HCT116 (cell line): ENCODE data around the gene RFX1. TPM values are rescaled to one million over a fixed set of nuclear protein-coding genes. Genes with fewer than 3 reads are reported as not detected.

Source experiments
- ATAC-seq: fragments of 200-7000 bp; cut with Tn5 transposase; 2 replicates; pipeline ENCODE4 v1.9.1; 2020; ENCODE audit warnings: mild to moderate bottlenecking, moderate library complexity
- BruUV-seq: library from RNA; stranded (reverse); fragments of 400-500 nt; replicated peaks from 2 replicates; lab custom pipeline; 2021; lab: Mats Ljungman, UMichigan
- CTCF ChIA-PET: fragments of 300-600 bp; sonication (Branson Sonifier 250); formaldehyde crosslinking; loops from one replicate; lab custom pipeline; 2021; ENCODE audit warnings: antibody characterized with exemption; lab: Charles Lee
- POLR2A ChIA-PET: fragments of 300-600, 350-600 bp; sonication (Branson Sonifier 250); formaldehyde crosslinking; loops from one replicate; lab custom pipeline; 2021; ENCODE audit warnings: antibody characterized with exemption; lab: Charles Lee
- RAD21 ChIA-PET, 2 experiments: fragments of 300-600 bp; sonication (Branson Sonifier 250); formaldehyde crosslinking; loops; one replicate each; lab custom pipeline; 2023; ENCODE audit warnings: low total read pairs in 2 of 2; ENCODE audit not compliant: uncharacterized antibody in 2 of 2, unreplicated experiment in 2 of 2, low non-redundant PET in 1 of 2; lab: Charles Lee
- DNase-seq: peaks from one replicate; pipeline ENCODE4 v3.0.0-alpha.2; 2010; ENCODE audit warnings: low read depth, low spot score
- H2AFZ ChIP-seq: fragments of 200-600 bp; shearing (Covaris generic), sonication (generic); 2 replicates; pipeline ENCODE4 v1.6.1; 2017; ENCODE audit warnings: low read depth, mixed run types, mixed read lengths, antibody characterized with exemption, low read length; ENCODE audit not compliant: poor library complexity, severe bottlenecking
- H3K27ac ChIP-seq: 2 replicates; pipeline ENCODE4 v1.5.1; 2012; ENCODE audit warnings: low read depth, low read length
- H3K27me3 ChIP-seq: fragments of 200-600 bp; sonication (generic); 2 replicates; pipeline ENCODE4 v1.6.1; 2016; ENCODE audit warnings: mixed run types, low read length, mixed read lengths; ENCODE audit not compliant: insufficient read depth
- H3K36me3 ChIP-seq, 2 experiments: fragments of 200-500 bp in 1 of 2; fragments of 200-600 bp in 1 of 2; sonication (Bioruptor generic) in 1 of 2; sonication (generic) in 1 of 2; 2 replicates each; pipeline versions ENCODE4 v1.5.1 to v1.6.1; 2014 to 2016; ENCODE audit warnings: low read length in 2 of 2, inconsistent platforms in 1 of 2, mixed read lengths in 1 of 2, mixed run types in 1 of 2; ENCODE audit not compliant: insufficient read depth in 2 of 2, control insufficient read depth in 1 of 2
- H3K4me1 ChIP-seq, 2 experiments: fragments of 200-600 bp in 1 of 2; sonication (generic) in 1 of 2; 2 replicates each; pipeline versions ENCODE4 v1.5.1 to v1.6.1; 2012 to 2017; ENCODE audit warnings: low read length in 2 of 2, inconsistent platforms in 1 of 2, mild to moderate bottlenecking in 1 of 2, mixed read lengths in 1 of 2, mixed run types in 1 of 2, moderate library complexity in 1 of 2; ENCODE audit not compliant: insufficient read depth in 2 of 2, control insufficient read depth in 1 of 2
- H3K4me2 ChIP-seq: fragments of 200-600 bp; sonication (generic); 2 replicates; pipeline ENCODE4 v1.6.1; 2017; ENCODE audit warnings: mixed run types, low read length, mixed read lengths
- H3K4me3 ChIP-seq, 2 experiments: fragments of 200-600 bp in 1 of 2; sonication (generic) in 1 of 2; replicated peaks in 1 of 2; 2 replicates each; pipeline ENCODE4 v1.5.1; 2011 to 2016; ENCODE audit warnings: low read length in 2 of 2, control low read depth in 1 of 2, low read depth in 1 of 2, mild to moderate bottlenecking in 1 of 2, mixed read lengths in 1 of 2, mixed run types in 1 of 2
- H3K79me2 ChIP-seq: fragments of 200-600 bp; sonication (generic); 2 replicates; pipeline ENCODE4 v1.6.1; 2017; ENCODE audit warnings: mild to moderate bottlenecking, mixed run types, low read length, moderate library complexity, mixed read lengths; ENCODE audit not compliant: insufficient read depth
- H3K9ac ChIP-seq: fragments of 200-600 bp; sonication (generic); 2 replicates; pipeline ENCODE4 v1.6.1; 2016; ENCODE audit warnings: low read length, mixed read lengths
- H3K9me2 ChIP-seq: fragments of 200-600 bp; sonication (generic), shearing (Covaris generic); 2 replicates; pipeline ENCODE4 v1.6.1; 2017; ENCODE audit warnings: mixed run types, mild to moderate bottlenecking, moderate library complexity; ENCODE audit not compliant: insufficient read depth
- H3K9me3 ChIP-seq, 2 experiments: fragments of 200-500 bp in 1 of 2; fragments of 200-600 bp in 1 of 2; sonication (Bioruptor generic) in 1 of 2; sonication (generic) in 1 of 2; 2 replicates each; pipeline ENCODE4 v1.6.1; 2014 to 2017; ENCODE audit warnings: low read length in 2 of 2, mixed read lengths in 2 of 2, inconsistent platforms in 1 of 2, low read depth in 1 of 2, mild to moderate bottlenecking in 1 of 2, mixed run types in 1 of 2, moderate library complexity in 1 of 2; ENCODE audit not compliant: control insufficient read depth in 1 of 2, insufficient read depth in 1 of 2
- H4K20me1 ChIP-seq: fragments of 200-600 bp; sonication (generic), shearing (Covaris generic); 2 replicates; pipeline ENCODE4 v1.6.1; 2017; ENCODE audit warnings: mixed run types, mild to moderate bottlenecking, moderate library complexity; ENCODE audit not compliant: insufficient read depth
- CEBPB ChIP-seq: IDR thresholded peaks from 2 replicates; pipeline ENCODE4 v1.6.1; 2012; ENCODE audit warnings: low read depth
- FOSL1 ChIP-seq: IDR thresholded peaks from 2 replicates; pipeline ENCODE4 v1.6.1; 2012; ENCODE audit warnings: low read depth
- POLR2AphosphoS5 ChIP-seq: IDR thresholded peaks from 2 replicates; pipeline ENCODE4 v1.6.1; 2011; ENCODE audit warnings: mild to moderate bottlenecking, low read depth, low read length, moderate library complexity
- intact Hi-C: fragments of 100-400 bp; cut with micrococcal nuclease; formaldehyde crosslinking; loops from 2 replicates; pipeline ENCODE4 v1.10.0; 2022
- total RNA-seq: library from RNA; stranded (reverse); gene quantifications from one replicate; pipeline ENCODE4 v1.2.1, GENCODE V29; 2021; ENCODE audit not compliant: unreplicated experiment
- TF ChIP-seq, protein P1 (sequence below): IDR thresholded peaks from 2 replicates; pipeline ENCODE4 v1.6.1; 2011; ENCODE audit warnings: mild to moderate bottlenecking, low read length, moderate library complexity; ENCODE audit not compliant: insufficient replicate concordance; ENCODE audit errors: extremely low read depth

The RFX1 gene
- total RNA-seq, 1 experiment from 2014 or later, result 16.3 TPM

DNA sequence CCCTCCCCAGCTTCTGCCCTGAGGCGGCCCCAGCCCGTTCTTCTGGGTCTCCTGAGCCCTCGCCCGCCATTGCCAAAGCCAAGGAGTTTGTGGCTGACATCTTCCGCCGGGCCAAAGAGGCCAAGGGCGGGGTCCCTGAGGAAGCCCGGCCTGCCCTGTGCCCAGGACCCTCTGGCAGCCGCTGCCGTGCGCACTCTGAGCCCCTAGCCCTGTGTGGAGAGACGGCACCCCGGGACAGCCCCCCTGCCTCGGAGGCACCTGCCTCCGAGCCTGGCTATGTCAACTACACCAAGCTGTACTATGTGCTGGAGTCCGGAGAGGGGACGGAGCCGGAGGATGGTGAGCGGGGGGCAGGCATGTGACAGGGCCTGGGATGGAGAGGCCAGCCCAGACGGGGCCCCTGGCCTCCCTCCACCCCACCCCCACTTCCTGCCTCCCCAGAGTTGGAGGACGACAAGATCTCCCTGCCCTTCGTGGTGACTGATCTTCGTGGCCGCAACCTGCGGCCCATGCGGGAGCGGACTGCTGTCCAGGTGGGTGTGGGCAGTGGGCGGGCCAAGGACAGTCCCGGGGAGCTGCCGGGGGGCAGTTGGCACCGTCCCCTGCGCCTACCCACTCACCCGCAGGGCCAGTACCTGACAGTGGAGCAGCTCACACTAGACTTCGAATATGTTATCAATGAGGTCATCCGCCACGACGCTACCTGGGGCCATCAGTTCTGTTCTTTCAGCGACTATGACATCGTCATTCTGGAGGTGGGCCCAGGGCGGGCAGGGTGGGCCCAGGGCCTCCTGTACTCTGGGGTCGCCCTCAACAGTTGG, 46.8 kb downstream of the RFX1 start:
- Histone ChIP-seq H4K20me1 (no peaks in the 10 kb centered on the region), H3K9me2 (no peaks in the 10 kb centered on the region), H3K4me2 (no peak overlapping the region), H3K27ac (no peak overlapping the region), H3K4me3 (no peak overlapping the region), H2AFZ (no peak overlapping the region), H3K79me2 (peaks cover 4% of the 10 kb centered on the region; the same call in 1 of the 2 replicates), H3K9ac (no peak overlapping the region), H3K36me3 (peaks cover 11 to 32% of the 10 kb centered on the region in 2 experiments; a peak in 3 of 4 replicates), H3K4me1 (no peaks in the 10 kb centered on the region), H3K9me3 (no peaks in the 10 kb centered on the region), H3K27me3 (no peaks in the 10 kb centered on the region)
- no peak for DNase-seq
- ChIA-PET CTCF (no interaction called here), RAD21 (interaction anchor here in 1 of 2 experiments (0.6 kb wide), 1 partner anchor 229 kb away, joined by 3 read pairs; no protein-coding TSS in a partner anchor), POLR2A (no interaction called here)
- TF ChIP-seq CEBPB (no peak), FOSL1 (no peak), POLR2AphosphoS5 (no peak)
- intact Hi-C loops, result no loop called here
- 0 out of 2 replicates have a peak, but pooled peaks have one; percentile 3 for ATAC-seq
- TSS peak; percentile 5 for BruUV-seq

DNA sequence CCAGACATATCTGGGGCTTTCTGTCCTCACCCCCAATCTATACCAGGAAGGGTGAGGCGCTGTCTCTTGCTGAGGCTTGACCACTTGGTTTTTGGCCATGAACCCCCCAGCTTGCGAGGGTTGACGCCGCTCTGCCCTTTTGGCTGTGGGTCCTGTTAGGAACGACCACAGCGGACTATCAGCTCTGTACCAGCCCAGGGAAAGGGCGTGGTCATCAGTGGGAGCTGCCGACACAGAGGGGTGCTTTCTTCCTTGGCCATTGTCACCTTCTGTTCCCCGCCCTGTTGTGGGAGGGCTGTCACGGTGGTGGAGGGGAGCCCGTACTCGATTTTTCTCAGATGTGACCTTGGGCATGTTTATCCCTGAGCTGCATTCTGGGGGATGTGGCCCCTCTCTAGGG, 48.1 kb downstream of the RFX1 start:
- no peak overlapping the region for H3K9ac ChIP-seq
- RAD21 ChIA-PET, result no interaction called here
- H3K9me3 ChIP-seq, result no peaks in the 10 kb centered on the region
- H4K20me1 ChIP-seq, result no peaks in the 10 kb centered on the region
- no peaks in the 10 kb centered on the region for H3K9me2 ChIP-seq
- TF ChIP-seq, protein P1, sequence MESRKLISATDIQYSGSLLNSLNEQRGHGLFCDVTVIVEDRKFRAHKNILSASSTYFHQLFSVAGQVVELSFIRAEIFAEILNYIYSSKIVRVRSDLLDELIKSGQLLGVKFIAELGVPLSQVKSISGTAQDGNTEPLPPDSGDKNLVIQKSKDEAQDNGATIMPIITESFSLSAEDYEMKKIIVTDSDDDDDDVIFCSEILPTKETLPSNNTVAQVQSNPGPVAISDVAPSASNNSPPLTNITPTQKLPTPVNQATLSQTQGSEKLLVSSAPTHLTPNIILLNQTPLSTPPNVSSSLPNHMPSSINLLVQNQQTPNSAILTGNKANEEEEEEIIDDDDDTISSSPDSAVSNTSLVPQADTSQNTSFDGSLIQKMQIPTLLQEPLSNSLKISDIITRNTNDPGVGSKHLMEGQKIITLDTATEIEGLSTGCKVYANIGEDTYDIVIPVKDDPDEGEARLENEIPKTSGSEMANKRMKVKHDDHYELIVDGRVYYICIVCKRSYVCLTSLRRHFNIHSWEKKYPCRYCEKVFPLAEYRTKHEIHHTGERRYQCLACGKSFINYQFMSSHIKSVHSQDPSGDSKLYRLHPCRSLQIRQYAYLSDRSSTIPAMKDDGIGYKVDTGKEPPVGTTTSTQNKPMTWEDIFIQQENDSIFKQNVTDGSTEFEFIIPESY, result no peak
- TF ChIP-seq, all 23 proteins: peak for 0
- intact Hi-C loops, result no loop called here
- Histone ChIP-seq H3K27ac (no peak overlapping the region), H3K4me1 (peaks cover 7 to 10% of the 10 kb centered on the region in 2 experiments), H3K4me3 (no peak overlapping the region), H3K79me2 (peaks cover 17% of the 10 kb centered on the region), H3K4me2 (no peak overlapping the region), H3K27me3 (no peaks in the 10 kb centered on the region), H2AFZ (no peak overlapping the region), H3K36me3 (peaks cover 11 to 32% of the 10 kb centered on the region in 2 experiments; a peak in 3 of 4 replicates)
- ChIA-PET POLR2A (no interaction called here), CTCF (no interaction called here)
- no peak for DNase-seq
- BruUV-seq, result no TSS peak
- ATAC-seq, result no peak
